B cell (primary cell): Measurements from ENCODE around the gene GPHB5. TPM values are rescaled to one million over a fixed set of nuclear protein-coding genes. Genes with fewer than 3 reads are reported as not detected.

Source experiments
- ATAC-seq: fragments of 200-7000 bp; cut with Tn5 transposase; one replicate; pipeline ENCODE4 v1.10.0; 2021; ENCODE audit warnings: low read depth, mild to moderate bottlenecking, moderate number of reproducible peaks, moderate library complexity
- CTCF ChIA-PET: fragments of 350-600 bp; sonication (Branson Sonifier 250); formaldehyde crosslinking; loops from one replicate; lab custom pipeline; 2021; ENCODE audit warnings: antibody characterized with exemption, inconsistent platforms; lab: Charles Lee
- POLR2A ChIA-PET: fragments of 350-600 bp; sonication (Branson Sonifier 250); formaldehyde crosslinking; loops from one replicate; lab custom pipeline; 2021; ENCODE audit warnings: antibody characterized with exemption; lab: Charles Lee
- DNase-seq: peaks from one replicate; pipeline ENCODE4 v3.0.0; 2013
- H2AFZ ChIP-seq: 2 replicates; pipeline ENCODE4 v1.6.1; 2012; ENCODE audit warnings: mild to moderate bottlenecking, low read depth, low read length; ENCODE audit not compliant: insufficient read depth, poor library complexity, severe bottlenecking
- H3K27ac ChIP-seq, 2 donors: 1 replicate in 1 of 2; 2 replicates in 1 of 2; pipeline ENCODE4 v1.5.1; 2012 to 2013; ENCODE audit warnings: low read length in 2 of 2, mild to moderate bottlenecking in 2 of 2, moderate library complexity in 1 of 2
- H3K27me3 ChIP-seq, 4 experiments: fragments of 200-600 bp in 1 of 4; sonication (generic) in 1 of 4; replicated peaks in 1 of 4; 1 replicate in 2 of 4; 2 replicates in 2 of 4; pipeline versions ENCODE4 v1.6.1 to v1.7.0; 2013 to 2016; ENCODE audit warnings: low read length in 3 of 4, mild to moderate bottlenecking in 2 of 4, mixed read lengths in 1 of 4, moderate library complexity in 1 of 4; ENCODE audit not compliant: insufficient read depth in 4 of 4, control insufficient read depth in 3 of 4; ENCODE audit errors: control extremely low read depth in 1 of 4
- H3K36me3 ChIP-seq, 2 experiments: replicated peaks in 1 of 2; 1 replicate in 1 of 2; 2 replicates in 1 of 2; pipeline versions ENCODE4 v1.6.1 to v1.7.1; 2013; ENCODE audit warnings: low read length in 1 of 2; ENCODE audit not compliant: insufficient read depth in 2 of 2, control insufficient read depth in 1 of 2; ENCODE audit errors: control extremely low read depth in 1 of 2, extremely low read depth in 1 of 2
- H3K4me1 ChIP-seq, 2 donors: fragments of 200-600 bp in 1 of 2; sonication (generic) in 1 of 2; 1 replicate in 1 of 2; 2 replicates in 1 of 2; pipeline versions ENCODE4 v1.5.1 to v1.6.1; 2013 to 2017; ENCODE audit warnings: low read length in 2 of 2; ENCODE audit not compliant: control insufficient read depth in 2 of 2, insufficient read depth in 2 of 2
- H3K4me2 ChIP-seq: replicated peaks from 2 replicates; pipeline ENCODE3; 2012; ENCODE audit warnings: mild to moderate bottlenecking, low read depth, low read length; ENCODE audit not compliant: poor library complexity, severe bottlenecking
- H3K4me3 ChIP-seq, 5 experiments: fragments of 200-600 bp in 1 of 5; sonication (generic) in 1 of 5; 1 replicate in 3 of 5; 2 replicates in 2 of 5; pipeline versions ENCODE4 v1.5.1 to v1.7.0; 2011 to 2016; ENCODE audit warnings: low read length in 4 of 5, mild to moderate bottlenecking in 4 of 5, low read depth in 2 of 5, control low read depth in 1 of 5, moderate library complexity in 1 of 5; ENCODE audit not compliant: insufficient read depth in 1 of 5; ENCODE audit errors: control extremely low read depth in 1 of 5, extremely low read depth in 1 of 5
- H3K79me2 ChIP-seq: fragments of 200-600 bp; sonication (generic); one replicate; pipeline ENCODE4 v1.6.0; 2016; ENCODE audit warnings: low read length; ENCODE audit not compliant: control insufficient read depth, insufficient read depth
- H3K9ac ChIP-seq: fragments of 200-600 bp; sonication (generic); 2 replicates; pipeline ENCODE4 v1.6.1; 2017; ENCODE audit warnings: mild to moderate bottlenecking, low read length, moderate library complexity
- H3K9me3 ChIP-seq, 3 donors: one replicate each; pipeline versions ENCODE4 v1.6.1 to v1.7.1; 2013; ENCODE audit warnings: low read length in 2 of 3; ENCODE audit not compliant: control insufficient read depth in 2 of 3, insufficient read depth in 1 of 3; ENCODE audit errors: control extremely low read depth in 1 of 3
- H4K20me1 ChIP-seq: 2 replicates; pipeline ENCODE4 v1.6.0; 2012; ENCODE audit warnings: mild to moderate bottlenecking, low read length; ENCODE audit not compliant: insufficient read depth, control insufficient read depth, poor library complexity, severe bottlenecking
- H3K27ac Mint-ChIP-seq: one replicate; pipeline ENCODE4 v1.8.0; 2021; ENCODE audit warnings: mixed read lengths
- H3K27me3 Mint-ChIP-seq: one replicate; pipeline ENCODE4 v1.8.0; 2021; ENCODE audit warnings: mixed read lengths
- H3K4me1 Mint-ChIP-seq: one replicate; pipeline ENCODE4 v1.8.0; 2021; ENCODE audit warnings: mixed read lengths
- H3K4me3 Mint-ChIP-seq: one replicate; pipeline ENCODE4 v1.8.0; 2021; ENCODE audit warnings: mixed read lengths
- H3K9me3 Mint-ChIP-seq: one replicate; pipeline ENCODE4 v1.8.0; 2022; ENCODE audit warnings: mixed read lengths; ENCODE audit not compliant: insufficient read depth
- CTCF ChIP-seq: fragments of 200-600 bp; IDR thresholded peaks from one replicate; pipeline ENCODE4 v1.8.0; 2022; ENCODE audit warnings: antibody characterized with exemption, mild to moderate bottlenecking
- EZH2 ChIP-seq: IDR thresholded peaks from 2 replicates; pipeline ENCODE4 v1.6.1; 2012; ENCODE audit warnings: borderline replicate concordance, low read depth, mild to moderate bottlenecking, moderate library complexity, low read length; ENCODE audit not compliant: insufficient read depth, poor library complexity, severe bottlenecking
- WGBS: methylation state at CpG from one replicate; pipeline ENCODE4 v1.1.5; 2013; ENCODE audit warnings: missing lambda C conversion rate; ENCODE audit not compliant: insufficient coverage; 5-methylcytosine and 5-hydroxymethylcytosine counted together
- intact Hi-C: fragments of 100-400 bp; cut with micrococcal nuclease; formaldehyde crosslinking; loops from one replicate; pipeline ENCODE4 v1.10.0; 2022
- polyA plus RNA-seq: library from polyadenylated mRNA; depleted of rRNA; stranded (reverse); fragments of >200 nt; gene quantifications from 2 replicates; pipeline ENCODE4 v1.2.3, GENCODE V29; 2012
- total RNA-seq, 2 donors: library from RNA; stranded (reverse); fragments of 120-200 nt in 1 of 2; gene quantifications; 1 replicate in 1 of 2; 2 replicates in 1 of 2; pipeline versions ENCODE4 v1.2.3 to v1.2.4, GENCODE V29; 2013 to 2022

Gene GPHB5
- total and polyA plus RNA-seq, 2 donors (not counting 1 experiment from before 2014, with no cell fraction given): not detected

DNA sequence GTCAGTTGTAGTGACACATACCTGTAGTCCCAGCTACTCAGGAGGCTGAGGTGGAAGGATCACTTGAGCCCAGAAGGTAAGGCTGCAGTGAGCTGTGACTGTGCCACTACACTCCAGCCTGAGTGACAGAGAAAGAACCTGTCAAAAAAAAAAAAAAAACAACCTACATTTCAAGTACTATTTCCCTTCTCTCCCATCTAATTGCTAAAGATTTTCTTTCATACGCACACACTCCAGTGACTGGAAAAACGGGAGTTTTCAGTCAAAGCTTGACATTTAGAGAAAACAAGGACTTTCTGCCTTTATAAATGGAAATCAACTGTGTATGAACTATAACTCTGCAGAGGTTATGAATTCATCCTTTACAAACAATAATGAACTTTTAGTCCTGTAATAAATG is 25.9 kb downstream of the GPHB5 start:
- no peak for TF ChIP-seq EZH2
- no peak for TF ChIP-seq CTCF
- no peak overlapping the region for H3K4me3 ChIP-seq
- peaks cover 21% of the 10 kb centered on the region for H3K27me3 Mint-ChIP-seq
- H3K79me2 ChIP-seq: no peaks in the 10 kb centered on the region
- no peak overlapping the region for H2AFZ ChIP-seq
- no peak overlapping the region for H3K4me2 ChIP-seq
- POLR2A ChIA-PET: no interaction called here
- intact Hi-C loops: no loop called here
- CTCF ChIA-PET: no interaction called here
- no peak overlapping the region for H3K9ac ChIP-seq
- H3K4me3 Mint-ChIP-seq: no peak overlapping the region
- peaks cover 3% of the 10 kb centered on the region for H3K4me1 Mint-ChIP-seq
- H3K27ac Mint-ChIP-seq: no peak overlapping the region
- H3K27me3 ChIP-seq: peaks cover 0 to 3% (median 0%) of the 10 kb centered on the region in 4 experiments
- H3K27ac ChIP-seq: no peak overlapping the region
- DNase-seq (no peak), ATAC-seq (no peak)
- H4K20me1 ChIP-seq: no peaks in the 10 kb centered on the region
- no peaks in the 10 kb centered on the region for H3K36me3 ChIP-seq
- H3K9me3 Mint-ChIP-seq: no peaks in the 10 kb centered on the region
- H3K4me1 ChIP-seq: no peaks in the 10 kb centered on the region
- WGBS: no CpG with 5 or more reads among the region's 2 CpGs
- no peaks in the 10 kb centered on the region for H3K9me3 ChIP-seq

GRCh38 chr14:63290741-63291430 is 27.8 kb downstream of the GPHB5 start:
- Histone ChIP-seq H4K20me1 (no peaks in the 10 kb centered on the region), H3K27ac (no peak overlapping the region), H3K4me2 (no peak overlapping the region), H3K36me3 (no peaks in the 10 kb centered on the region), H2AFZ (no peak overlapping the region), H3K9me3 (no peaks in the 10 kb centered on the region), H3K4me1 (no peaks in the 10 kb centered on the region), H3K27me3 (peaks cover 0 to 7% (median 0%) of the 10 kb centered on the region in 4 experiments), H3K79me2 (no peaks in the 10 kb centered on the region), H3K9ac (no peak overlapping the region), H3K4me3 (no peak overlapping the region)
- H3K27me3 Mint-ChIP-seq: peaks cover 18% of the 10 kb centered on the region
- DNase-seq (no peak), ATAC-seq (no peak)
- WGBS: 87% methylated on average over 10 of the region's 12 CpGs
- H3K27ac Mint-ChIP-seq: no peak overlapping the region
- ChIA-PET CTCF (no interaction called here), POLR2A (no interaction called here)
- TF ChIP-seq EZH2 (no peak), CTCF (no peak)
- H3K9me3 Mint-ChIP-seq: no peaks in the 10 kb centered on the region
- H3K4me3 Mint-ChIP-seq: no peak overlapping the region
- intact Hi-C loops: no loop called here
- H3K4me1 Mint-ChIP-seq: peaks cover 3% of the 10 kb centered on the region
